A549 (cell line): ENCODE results near the gene DDX3X. TPM values are rescaled to one million over a fixed set of nuclear protein-coding genes. Genes with fewer than 3 reads are reported as not detected.
A peak's percentile ranks its signal among the peaks of the same experiment; 100 is the strongest.
"Not testable (repeated sequence)": the region's sequence is repeated elsewhere in the genome, so short reads cannot be mapped to it uniquely, and the experiment has no call there.

Experiments used
- ATAC-seq, 2 experiments: fragments of 200-7000 bp in 1 of 2; fragments of >200 bp in 1 of 2; cut with Nextera tagmentation in 1 of 2; cut with Tn5 transposase in 1 of 2; 3 replicates each; pipeline versions ENCODE4 v1.8.0 to v1.9.1; 2018 to 2020; ENCODE audit warnings: mild to moderate bottlenecking in 1 of 2, moderate library complexity in 1 of 2
- CTCF ChIA-PET: fragments of 300-600 bp; sonication (Branson Sonifier 250); formaldehyde crosslinking; extraction: SDS; loops from one replicate; lab custom pipeline; 2021; ENCODE audit warnings: antibody characterized with exemption, inconsistent platforms; lab: Yijun Ruan, JAX
- POLR2A ChIA-PET: fragments of 350-600 bp; formaldehyde crosslinking; extraction: SDS; loops from one replicate; lab custom pipeline; 2021; ENCODE audit warnings: antibody characterized with exemption, inconsistent platforms; lab: Yijun Ruan, JAX
- DNase-seq, 2 experiments: peaks; one replicate each; pipeline versions ENCODE4 v3.0.0 to v3.0.0-alpha.2; 2011 to 2016; ENCODE audit warnings: low read depth in 1 of 2, low spot score in 1 of 2
- FAIRE-seq: peaks from 2 replicates; lab custom pipeline; 2011; peaks lifted over from hg19 to GRCh38; lab: Jason Lieb, UNC
- H3K27ac ChIP-seq, 2 experiments: fragments of >200 bp; sonication (Bioruptor Twin); formaldehyde crosslinking; 3 replicates each; pipeline ENCODE4 v1.5.1; 2016 to 2017
- H3K4me1 ChIP-seq: fragments of >200 bp; sonication (Bioruptor Twin); formaldehyde crosslinking; 3 replicates; pipeline ENCODE4 v1.6.1; 2016
- H3K4me2 ChIP-seq: fragments of >200 bp; sonication (Bioruptor Twin); formaldehyde crosslinking; 3 replicates; pipeline ENCODE4 v1.6.1; 2016
- H3K4me3 ChIP-seq: fragments of >200 bp; sonication (Bioruptor Twin); formaldehyde crosslinking; 3 replicates; pipeline ENCODE4 v1.5.1; 2016
- H3K9me3 ChIP-seq: fragments of >200 bp; sonication (Bioruptor Twin); formaldehyde crosslinking; 3 replicates; pipeline ENCODE4 v1.6.1; 2016
- BCL3 ChIP-seq: fragments of >200 bp; sonication (Bioruptor Twin); formaldehyde crosslinking; IDR thresholded peaks from 3 replicates; pipeline ENCODE4 v1.6.1; 2016
- BHLHE40 ChIP-seq: IDR thresholded peaks from 2 replicates; pipeline ENCODE4 v1.6.1; 2012; ENCODE audit warnings: low read depth, low read length, inconsistent platforms
- CBX8 ChIP-seq: fragments of 200-600 bp; sonication (generic); IDR thresholded peaks from 2 replicates; pipeline ENCODE4 v1.6.1; 2016
- CEBPB ChIP-seq, 2 experiments: fragments of >200 bp in 1 of 2; sonication (Bioruptor Twin) in 1 of 2; formaldehyde crosslinking in 1 of 2; IDR thresholded peaks; 2 replicates each; pipeline ENCODE4 v1.6.1; 2012 to 2016
- EHF ChIP-seq: fragments of 250-450 bp; sonication (Bioruptor Pico); IDR thresholded peaks from 2 replicates; pipeline ENCODE4 v1.5.0; 2020; ENCODE audit warnings: mild to moderate bottlenecking
- EHMT2 ChIP-seq: fragments of 200-600 bp; sonication (generic); IDR thresholded peaks from 2 replicates; pipeline ENCODE4 v1.6.1; 2016; ENCODE audit warnings: antibody characterized with exemption, low read depth, mild to moderate bottlenecking, moderate library complexity
- EP300 ChIP-seq, 2 experiments: fragments of >200 bp; sonication (Bioruptor Twin); formaldehyde crosslinking; IDR thresholded peaks; 2 replicates in 1 of 2; 3 replicates in 1 of 2; pipeline ENCODE4 v1.6.1; 2016 to 2017
- FOSB ChIP-seq: fragments of 250-450 bp; sonication (Bioruptor Pico); IDR thresholded peaks from 2 replicates; pipeline ENCODE4 v1.5.0; 2020; ENCODE audit warnings: mild to moderate bottlenecking, moderate library complexity
- FOSL2 ChIP-seq, 2 experiments: fragments of 450-650 bp in 1 of 2; fragments of >200 bp in 1 of 2; sonication (Bioruptor Twin) in 1 of 2; formaldehyde crosslinking; IDR thresholded peaks; 2 replicates each; pipeline versions ENCODE4 v1.5.0 to v1.6.1; 2016 to 2020; ENCODE audit warnings: mild to moderate bottlenecking in 1 of 2, moderate library complexity in 1 of 2
- FOXS1 ChIP-seq: fragments of 250-450 bp; sonication (Bioruptor Pico); IDR thresholded peaks from 2 replicates; pipeline ENCODE4 v1.5.0; 2020; ENCODE audit warnings: mild to moderate bottlenecking, moderate library complexity
- HDAC2 ChIP-seq: fragments of 200-600 bp; sonication (generic); IDR thresholded peaks from 2 replicates; pipeline ENCODE4 v1.6.1; 2016
- MAZ ChIP-seq: fragments of 150-350 bp; IDR thresholded peaks from 2 replicates; pipeline ENCODE4 v1.6.1; 2014; ENCODE audit warnings: antibody characterized with exemption, low read depth, low read length, borderline replicate concordance
- MYC ChIP-seq: IDR thresholded peaks from 2 replicates; pipeline ENCODE4 v1.6.1; 2012; ENCODE audit warnings: mild to moderate bottlenecking, inconsistent platforms, low read length, improper control_type of control experiment, borderline replicate concordance
- PBX3 ChIP-seq: IDR thresholded peaks from 2 replicates; pipeline ENCODE4 v1.6.1; 2012
- RCOR1 ChIP-seq: fragments of 150-350 bp; IDR thresholded peaks from 2 replicates; pipeline ENCODE4 v1.6.1; 2014; ENCODE audit warnings: antibody characterized with exemption, low read length, low read depth
- RNF2 ChIP-seq: fragments of 200-600 bp; sonication (generic); IDR thresholded peaks from 2 replicates; pipeline ENCODE4 v1.6.1; 2016; ENCODE audit warnings: low read depth, mild to moderate bottlenecking, antibody characterized with exemption, moderate library complexity, borderline replicate concordance
- SMC3 ChIP-seq: fragments of >200 bp; sonication (Bioruptor Twin); formaldehyde crosslinking; IDR thresholded peaks from 3 replicates; pipeline ENCODE4 v1.6.1; 2018; ENCODE audit warnings: inconsistent platforms
- SREBF2 ChIP-seq: fragments of 450-650 bp; IDR thresholded peaks from 2 replicates; pipeline ENCODE4 v1.6.1; 2014; ENCODE audit warnings: mild to moderate bottlenecking, moderate library complexity
- TFCP2L1 ChIP-seq: fragments of 250-450 bp; sonication (Bioruptor Pico); IDR thresholded peaks from 2 replicates; pipeline ENCODE4 v1.5.0; 2021; ENCODE audit warnings: mild to moderate bottlenecking
- ZC3H11A ChIP-seq: fragments of 450-650 bp; IDR thresholded peaks from 2 replicates; pipeline ENCODE4 v1.6.1; 2014; ENCODE audit warnings: antibody characterized with exemption, mild to moderate bottlenecking
- WGBS: methylation state at CpG from one replicate; pipeline ENCODE4 v1.1.6; 2017; ENCODE audit errors: missing lambda C conversion rate; 5-methylcytosine and 5-hydroxymethylcytosine counted together
- polyA plus RNA-seq, 4 experiments: library from polyadenylated mRNA; depleted of rRNA in 3 of 4; stranded (reverse); fragments of >200 nt; fragmentation: RNase III in 1 of 4; extraction: RNeasy Plus Mini Kit Qiagen cat#74134 plus additional on column Dnase treatment in 1 of 4; gene quantifications; 2 replicates in 3 of 4; 3 replicates in 1 of 4; pipeline ENCODE4 v1.2.3, GENCODE V29; 2011 to 2017
- TF ChIP-seq, protein P1 (sequence below): fragments of 150-350 bp; IDR thresholded peaks from 2 replicates; pipeline ENCODE4 v1.6.1; 2014; ENCODE audit warnings: low read depth, mild to moderate bottlenecking, low read length
- TF ChIP-seq, protein P2 (sequence below): fragments of 250-450 bp; sonication (Bioruptor Pico); IDR thresholded peaks from 2 replicates; pipeline ENCODE4 v1.5.0; 2020; ENCODE audit warnings: low read depth, mild to moderate bottlenecking, moderate library complexity

Gene DDX3X
- polyA plus RNA-seq, 2 of the 4 experiments (the other 2 are of a cell fraction), result 216 to 341 TPM

GRCh38 chrX:41389311-41389888, 55.4 kb downstream of the DDX3X start:
- peak; percentile 18 for FAIRE-seq
- DNase-seq, result peak in 1 of 2 experiments; percentile 34
- ATAC-seq, result 0 out of 6 replicates have a peak, but pooled peaks of 1 of the 2 experiments have one; percentile 33

GRCh38 chrX:41390576-41390975, 56.6 kb downstream of the DDX3X start:
- DNase-seq, result not testable (repeated sequence)

More at GRCh38 chrX:41389311-41389888, 55.4 kb downstream of the DDX3X start:
- H3K4me1 ChIP-seq, result peaks cover 18% of the 10 kb centered on the region
- peak overlapping the region; percentile 58 to 60; a peak in 5 of 6 replicates for H3K27ac ChIP-seq
- WGBS, result 44% methylated on average over 4 of the region's 6 CpGs
- peaks cover 5% of the 10 kb centered on the region for H3K9me3 ChIP-seq
- CTCF ChIA-PET, result no interaction called here
- no peak for TF ChIP-seq SMC3
- no peak for TF ChIP-seq BCL3
- no peak for TF ChIP-seq CBX8
- no peak for TF ChIP-seq EHF (CRISPR knock-in tag)
- TF ChIP-seq TFCP2L1 (CRISPR knock-in tag), result no peak
- TF ChIP-seq FOSL2 (IDR thresholded peaks at IDR 0.05), result no peak
- TF ChIP-seq FOSL2 (CRISPR knock-in tag; IDR thresholded peaks at IDR 0.05), result no peak
- no peak for TF ChIP-seq HDAC2
- no peak for TF ChIP-seq FOSB (CRISPR knock-in tag)
- TF ChIP-seq CEBPB (IDR thresholded peaks at IDR 0.05), result no peak
- TF ChIP-seq, all 56 proteins: peak for 0
- POLR2A ChIA-PET, result interaction anchor here (0.5 kb wide), 1 partner anchor 102 kb away, joined by 3 read pairs; no protein-coding TSS in a partner anchor
- peak overlapping the region; percentile 58 for H3K4me2 ChIP-seq
- no peak overlapping the region for H3K4me3 ChIP-seq

DNA sequence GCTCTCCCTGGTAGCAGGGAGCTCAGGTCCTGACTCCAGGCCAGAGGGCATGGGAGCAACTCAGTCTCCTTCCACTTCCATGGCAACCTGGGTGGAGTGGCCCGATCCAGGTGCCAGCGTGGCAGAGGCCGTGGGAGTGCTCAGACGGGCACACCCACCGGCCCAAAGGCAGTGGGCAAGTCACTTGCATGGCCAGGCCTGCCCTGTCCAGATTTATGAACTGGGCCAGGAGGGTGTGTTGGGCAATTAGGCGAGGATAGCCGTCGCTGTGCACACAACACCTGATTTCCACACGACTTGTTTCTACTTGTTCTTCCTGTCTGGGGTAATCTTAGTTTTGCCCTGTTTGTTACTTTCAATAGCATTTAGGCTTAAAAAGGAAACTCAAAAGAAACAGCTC, 57.6 kb downstream of the DDX3X start:
- ChIA-PET CTCF (no interaction called here), POLR2A (interaction anchor here (0.5 kb wide), 1 partner anchor 21 kb away, joined by 5 read pairs; no protein-coding TSS in a partner anchor)
- Histone ChIP-seq H3K27ac (peak overlapping the region in 1 of 2 experiments; percentile 57; a peak in 4 of 6 replicates), H3K4me3 (no peak overlapping the region), H3K9me3 (no peaks in the 10 kb centered on the region), H3K4me2 (no peak overlapping the region), H3K4me1 (peaks cover 14% of the 10 kb centered on the region)
- FAIRE-seq, result no peak
- no peak for TF ChIP-seq CBX8
- no peak for TF ChIP-seq SREBF2
- TF ChIP-seq PBX3, result no peak
- TF ChIP-seq, protein P1, sequence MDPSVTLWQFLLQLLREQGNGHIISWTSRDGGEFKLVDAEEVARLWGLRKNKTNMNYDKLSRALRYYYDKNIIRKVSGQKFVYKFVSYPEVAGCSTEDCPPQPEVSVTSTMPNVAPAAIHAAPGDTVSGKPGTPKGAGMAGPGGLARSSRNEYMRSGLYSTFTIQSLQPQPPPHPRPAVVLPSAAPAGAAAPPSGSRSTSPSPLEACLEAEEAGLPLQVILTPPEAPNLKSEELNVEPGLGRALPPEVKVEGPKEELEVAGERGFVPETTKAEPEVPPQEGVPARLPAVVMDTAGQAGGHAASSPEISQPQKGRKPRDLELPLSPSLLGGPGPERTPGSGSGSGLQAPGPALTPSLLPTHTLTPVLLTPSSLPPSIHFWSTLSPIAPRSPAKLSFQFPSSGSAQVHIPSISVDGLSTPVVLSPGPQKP, result no peak
- TF ChIP-seq BHLHE40, result no peak
- no peak for TF ChIP-seq MYC
- ATAC-seq, result peak in 1 of 2 experiments; percentile 24; a peak in 2 of 6 replicates
- 80% methylated on average over 8 of the region's 9 CpGs for WGBS
- DNase-seq, result no peak

More at GRCh38 chrX:41390576-41390975, 56.6 kb downstream of the DDX3X start:
- CTCF ChIA-PET, POLR2A ChIA-PET, H3K9me3 ChIP-seq, ATAC-seq, FAIRE-seq, H3K4me3 ChIP-seq, H3K27ac ChIP-seq, H3K4me2 ChIP-seq: not testable (repeated sequence)
- H3K4me1 ChIP-seq, result peaks cover 14% of the 10 kb centered on the region
- WGBS, result 82% methylated on average over 7 of the region's 7 CpGs

GRCh38 chrX:41394293-41394692, 60.3 kb downstream of the DDX3X start:
- WGBS, result 83% methylated on average over 8 of the region's 8 CpGs
- no peak for ATAC-seq
- TF ChIP-seq ZC3H11A (no peak), EHMT2 (no peak), RCOR1 (no peak), PBX3 (no peak), FOXS1 (CRISPR knock-in tag) (no peak), RNF2 (no peak), EHF (CRISPR knock-in tag) (no peak), MAZ (no peak), EP300 (IDR thresholded peaks at IDR 0.05) (no peak)
- TF ChIP-seq, protein P2, sequence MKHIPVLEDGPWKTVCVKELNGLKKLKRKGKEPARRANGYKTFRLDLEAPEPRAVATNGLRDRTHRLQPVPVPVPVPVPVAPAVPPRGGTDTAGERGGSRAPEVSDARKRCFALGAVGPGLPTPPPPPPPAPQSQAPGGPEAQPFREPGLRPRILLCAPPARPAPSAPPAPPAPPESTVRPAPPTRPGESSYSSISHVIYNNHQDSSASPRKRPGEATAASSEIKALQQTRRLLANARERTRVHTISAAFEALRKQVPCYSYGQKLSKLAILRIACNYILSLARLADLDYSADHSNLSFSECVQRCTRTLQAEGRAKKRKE (CRISPR knock-in tag), result no peak

More at GRCh38 chrX:41394293-41394692, 60.3 kb downstream of the DDX3X start:
- POLR2A ChIA-PET, result no interaction called here
- Histone ChIP-seq H3K4me2 (no peak overlapping the region), H3K4me3 (no peak overlapping the region), H3K27ac (no peak overlapping the region), H3K9me3 (peaks cover 3% of the 10 kb centered on the region; the same call in 1 of the 3 replicates), H3K4me1 (peaks cover 5% of the 10 kb centered on the region; the same call in 2 of the 3 replicates)
- DNase-seq, result no peak
- CTCF ChIA-PET, result interaction anchor here (0.8 kb wide), 1 partner anchor 48 kb away, joined by 3 read pairs; no protein-coding TSS in a partner anchor
- FAIRE-seq, result no peak
